GM19397 (cell line): ENCODE measurements around the gene PRPH2.
"Not testable (repeated sequence)": the region's sequence is repeated elsewhere in the genome, so short reads cannot be mapped to it uniquely, and the experiment has no call there.

Experiments used
- ATAC-seq: cut with Tn5 transposase; IDR thresholded peaks from one replicate; pipeline ENCODE4 v1.9.1; 2021; ENCODE audit warnings: mild to moderate bottlenecking, moderate library complexity; ENCODE audit not compliant: unreplicated experiment

Gene PRPH2

GRCh38 chr6:42742116-42742894, 19.9 kb upstream of the PRPH2 start:
- ATAC-seq, result no peak

- ATAC-seq, result no peak
These were observed 18.3 kb upstream of the PRPH2 start for GRCh38 chr6:42740725-42741124.

- ATAC-seq, result no peak
These were observed 13.6 kb upstream of the PRPH2 start for GRCh38 chr6:42735976-42736375.

GRCh38 chr6:42733867-42734481, 11.6 kb upstream of the PRPH2 start:
- ATAC-seq, result not testable (repeated sequence)

- ATAC-seq, result no peak
These were observed 7.3 kb upstream of the PRPH2 start for GRCh38 chr6:42729731-42730130.

- ATAC-seq, result no peak
These were observed 5.2 kb upstream of the PRPH2 start for GRCh38 chr6:42727627-42728026.

- ATAC-seq, result peak; percentile 23
These were observed 4.8 kb upstream of the PRPH2 start for GRCh38 chr6:42727087-42727611.

- ATAC-seq, result peak; percentile 72
These were observed 4.2 kb upstream of the PRPH2 start for GRCh38 chr6:42726485-42727086.

GRCh38 chr6:42726026-42726425, 3.6 kb upstream of the PRPH2 start:
- ATAC-seq, result no peak

GRCh38 chr6:42724825-42725224, 2.4 kb upstream of the PRPH2 start:
- no peak for ATAC-seq

- ATAC-seq, result no peak
These were observed 1.7 kb downstream of the PRPH2 start for GRCh38 chr6:42720739-42721138.

GRCh38 chr6:42715871-42716270, 6.5 kb downstream of the PRPH2 start:
- ATAC-seq, result no peak

- ATAC-seq, result no peak
These were observed 8.2 kb downstream of the PRPH2 start for GRCh38 chr6:42714098-42714761.

- ATAC-seq, result no peak
These were observed 10.5 kb downstream of the PRPH2 start for GRCh38 chr6:42711930-42712329.

GRCh38 chr6:42710316-42710715, 12.1 kb downstream of the PRPH2 start:
- ATAC-seq, result no peak

- no peak for ATAC-seq
These were observed 12.5 kb downstream of the PRPH2 start for GRCh38 chr6:42709871-42710270.

- no peak for ATAC-seq
These were observed 14.3 kb downstream of the PRPH2 start for GRCh38 chr6:42708096-42708495.

- no peak for ATAC-seq
These were observed 14.8 kb downstream of the PRPH2 start for GRCh38 chr6:42707595-42707994.

- ATAC-seq, result no peak
These were observed 17.4 kb downstream of the PRPH2 start for GRCh38 chr6:42704937-42705374.

GRCh38 chr6:42704251-42704936, 18.0 kb downstream of the PRPH2 start:
- no peak for ATAC-seq

- ATAC-seq, result not testable (repeated sequence)
These were observed 19.6 kb downstream of the PRPH2 start for GRCh38 chr6:42702786-42703185.
